Measurements from ENCODE around the gene DAB1.

DAB1 gene

GRCh38 chr1:57012315-57012714, 411.5 kb downstream of the DAB1 start:
- no peak for DNase-seq

- DNase-seq = no peak
Observed at GRCh38 chr1:57010511-57010910, 413.3 kb downstream of the DAB1 start.

- no peak for DNase-seq
Observed at GRCh38 chr1:57007948-57008347, 415.9 kb downstream of the DAB1 start.

- no peak for DNase-seq
Observed at GRCh38 chr1:57007472-57007871, 416.4 kb downstream of the DAB1 start.

- DNase-seq = peak; percentile 26
Observed at GRCh38 chr1:57003398-57004139, 420.3 kb downstream of the DAB1 start.

- no peak for DNase-seq
Observed at GRCh38 chr1:56995414-56996100, 428.3 kb downstream of the DAB1 start.

GRCh38 chr1:56993475-56993874, 430.4 kb downstream of the DAB1 start:
- DNase-seq = no peak

GRCh38 chr1:56992318-56993125, 431.3 kb downstream of the DAB1 start:
- DNase-seq = no peak

- no peak for DNase-seq
Observed at GRCh38 chr1:56991576-56991975, 432.3 kb downstream of the DAB1 start.

GRCh38 chr1:56986397-56986796, 437.5 kb downstream of the DAB1 start:
- DNase-seq = no peak

- no peak for DNase-seq
Observed at GRCh38 chr1:56985857-56986256, 438.0 kb downstream of the DAB1 start.

GRCh38 chr1:56983484-56983883, 440.4 kb downstream of the DAB1 start:
- DNase-seq = no peak

GRCh38 chr1:56979986-56980755, 443.7 kb downstream of the DAB1 start:
- DNase-seq = no peak

GRCh38 chr1:56978819-56979218, 445.0 kb downstream of the DAB1 start:
- peak; percentile 16 for DNase-seq

GRCh38 chr1:56977910-56978309, 445.9 kb downstream of the DAB1 start:
- DNase-seq = no peak

- no peak for DNase-seq
Observed at GRCh38 chr1:56975446-56975845, 448.4 kb downstream of the DAB1 start.

- no peak for DNase-seq
Observed at GRCh38 chr1:56973923-56974742, 449.7 kb downstream of the DAB1 start.

GRCh38 chr1:56972976-56973375, 450.9 kb downstream of the DAB1 start:
- DNase-seq = no peak

GRCh38 chr1:56970280-56970679, 453.6 kb downstream of the DAB1 start:
- no peak for DNase-seq

- peak; percentile 32 for DNase-seq
Observed at GRCh38 chr1:56968878-56969495, 454.9 kb downstream of the DAB1 start.

All from DMS53 (cell line).